Measurements from ENCODE around the gene ZNF579. TPM values are rescaled to one million over a fixed set of nuclear protein-coding genes. Genes with fewer than 3 reads are reported as not detected.

Gene ZNF579
- total and polyA plus RNA-seq, 2 of the 13 experiments (the other 11 are each of a cell fraction or from before 2014, with no cell fraction given) = 2.1 to 2.9 TPM

- WGBS (ENCODE audit: low lambda C conversion rate) = 7% methylated on average over 7 of the region's 7 CpGs
- CTCF ChIA-PET (ENCODE audit: low intra/inter-chr PET ratio, low total read pairs) = no interaction called here
Measured at GRCh38 chr19:55550321-55550650, 30.4 kb downstream of the ZNF579 start.

More at GRCh38 chr19:55550321-55550650, 30.4 kb downstream of the ZNF579 start:
- no peak for DNase-seq (ENCODE audit: low spot score)
- H3K9ac ChIP-seq (ENCODE audit: insufficient read depth, low read depth, low read length) = peak overlapping the region; percentile 68; the same call in 1 of the 2 replicates
- no peak overlapping the region for H2AFZ ChIP-seq (ENCODE audit: low read length)
- H3K9me3 ChIP-seq (ENCODE audit: low read length) = no peaks in the 10 kb centered on the region
- no peaks in the 10 kb centered on the region for H4K20me1 ChIP-seq (ENCODE audit: insufficient read depth, low read length)
- peaks cover 79% of the 10 kb centered on the region for H3K4me1 ChIP-seq (ENCODE audit: insufficient read depth, low read length)
- no peak overlapping the region for H3K27ac ChIP-seq (ENCODE audit: extremely low read length, insufficient read depth, low read length)
- in situ Hi-C loops (cut with HindIII; ENCODE audit: extremely low pct_ligation_motif_present, low pct_unique_long_range_greater_than_20kb) = no loop called here
- no TSS peak for BruUV-seq (replicated peaks)
- H3K4me2 ChIP-seq (ENCODE audit: low read depth, low read length) = peak overlapping the region; percentile 97
- H3K79me2 ChIP-seq (ENCODE audit: insufficient read depth, low read length) = no peaks in the 10 kb centered on the region
- no peaks in the 10 kb centered on the region for H3K36me3 ChIP-seq (replicated peaks in 1 of 2; ENCODE audit: control insufficient read depth in 1 of 2, insufficient read depth in 2 of 2, low read length in 2 of 2)
- peak overlapping the region; percentile 55 to 80 (median 66) for H3K4me3 ChIP-seq (replicated peaks in 1 of 3; ENCODE audit: insufficient read depth in 1 of 3, low read depth in 2 of 3, low read length in 3 of 3)
- H3K27me3 ChIP-seq (ENCODE audit: control insufficient read depth in 1 of 2, insufficient read depth in 2 of 2, low read length in 2 of 2) = no peaks in the 10 kb centered on the region; a peak in 1 of 5 replicates
- intact Hi-C loops (cut with micrococcal nuclease; ENCODE audit: unreplicated experiment) = loop anchor here (10.0 kb wide), 1 partner anchor 55 kb away; the partner anchor contains the start of genes ZNF524 and ZNF865
- POLR2A ChIA-PET = interaction anchor here (0.8 to 1.3 kb wide), 7 partner anchors 9 to 341 kb away, joined by 3 to 13 read pairs (median 3); partner anchors contain the start of genes FIZ1, PTPRH, U2AF2 and UBE2S
- peak; percentile 15 for FAIRE-seq
- ATAC-seq = no peak
- TF ChIP-seq ZNF879 (CRISPR knock-in tag; IDR thresholded peaks at IDR 0.05) (no peak), CCAR2 (optimal IDR thresholded peaks at IDR 0.05; ENCODE audit: low read depth, low read length) (no peak), ZBTB8A (CRISPR knock-in tag; IDR thresholded peaks at IDR 0.05; ENCODE audit: borderline replicate concordance, low read depth) (no peak), ZFX (CRISPR knock-in tag; IDR thresholded peaks at IDR 0.05; ENCODE audit: low read depth) (0 out of 2 replicates have a peak, but pooled peaks have one; percentile 6), REPIN1 (CRISPR knock-in tag; IDR thresholded peaks at IDR 0.05; ENCODE audit: borderline replicate concordance, low read depth) (0 out of 2 replicates have a peak, but pooled peaks have one; percentile 95), CHCHD3 (CRISPR knock-in tag; IDR thresholded peaks at IDR 0.05) (no peak), ZNF687 (CRISPR knock-in tag; IDR thresholded peaks at IDR 0.05) (0 out of 2 replicates have a peak, but pooled peaks have one; percentile 1)
- TF ChIP-seq, protein P1, sequence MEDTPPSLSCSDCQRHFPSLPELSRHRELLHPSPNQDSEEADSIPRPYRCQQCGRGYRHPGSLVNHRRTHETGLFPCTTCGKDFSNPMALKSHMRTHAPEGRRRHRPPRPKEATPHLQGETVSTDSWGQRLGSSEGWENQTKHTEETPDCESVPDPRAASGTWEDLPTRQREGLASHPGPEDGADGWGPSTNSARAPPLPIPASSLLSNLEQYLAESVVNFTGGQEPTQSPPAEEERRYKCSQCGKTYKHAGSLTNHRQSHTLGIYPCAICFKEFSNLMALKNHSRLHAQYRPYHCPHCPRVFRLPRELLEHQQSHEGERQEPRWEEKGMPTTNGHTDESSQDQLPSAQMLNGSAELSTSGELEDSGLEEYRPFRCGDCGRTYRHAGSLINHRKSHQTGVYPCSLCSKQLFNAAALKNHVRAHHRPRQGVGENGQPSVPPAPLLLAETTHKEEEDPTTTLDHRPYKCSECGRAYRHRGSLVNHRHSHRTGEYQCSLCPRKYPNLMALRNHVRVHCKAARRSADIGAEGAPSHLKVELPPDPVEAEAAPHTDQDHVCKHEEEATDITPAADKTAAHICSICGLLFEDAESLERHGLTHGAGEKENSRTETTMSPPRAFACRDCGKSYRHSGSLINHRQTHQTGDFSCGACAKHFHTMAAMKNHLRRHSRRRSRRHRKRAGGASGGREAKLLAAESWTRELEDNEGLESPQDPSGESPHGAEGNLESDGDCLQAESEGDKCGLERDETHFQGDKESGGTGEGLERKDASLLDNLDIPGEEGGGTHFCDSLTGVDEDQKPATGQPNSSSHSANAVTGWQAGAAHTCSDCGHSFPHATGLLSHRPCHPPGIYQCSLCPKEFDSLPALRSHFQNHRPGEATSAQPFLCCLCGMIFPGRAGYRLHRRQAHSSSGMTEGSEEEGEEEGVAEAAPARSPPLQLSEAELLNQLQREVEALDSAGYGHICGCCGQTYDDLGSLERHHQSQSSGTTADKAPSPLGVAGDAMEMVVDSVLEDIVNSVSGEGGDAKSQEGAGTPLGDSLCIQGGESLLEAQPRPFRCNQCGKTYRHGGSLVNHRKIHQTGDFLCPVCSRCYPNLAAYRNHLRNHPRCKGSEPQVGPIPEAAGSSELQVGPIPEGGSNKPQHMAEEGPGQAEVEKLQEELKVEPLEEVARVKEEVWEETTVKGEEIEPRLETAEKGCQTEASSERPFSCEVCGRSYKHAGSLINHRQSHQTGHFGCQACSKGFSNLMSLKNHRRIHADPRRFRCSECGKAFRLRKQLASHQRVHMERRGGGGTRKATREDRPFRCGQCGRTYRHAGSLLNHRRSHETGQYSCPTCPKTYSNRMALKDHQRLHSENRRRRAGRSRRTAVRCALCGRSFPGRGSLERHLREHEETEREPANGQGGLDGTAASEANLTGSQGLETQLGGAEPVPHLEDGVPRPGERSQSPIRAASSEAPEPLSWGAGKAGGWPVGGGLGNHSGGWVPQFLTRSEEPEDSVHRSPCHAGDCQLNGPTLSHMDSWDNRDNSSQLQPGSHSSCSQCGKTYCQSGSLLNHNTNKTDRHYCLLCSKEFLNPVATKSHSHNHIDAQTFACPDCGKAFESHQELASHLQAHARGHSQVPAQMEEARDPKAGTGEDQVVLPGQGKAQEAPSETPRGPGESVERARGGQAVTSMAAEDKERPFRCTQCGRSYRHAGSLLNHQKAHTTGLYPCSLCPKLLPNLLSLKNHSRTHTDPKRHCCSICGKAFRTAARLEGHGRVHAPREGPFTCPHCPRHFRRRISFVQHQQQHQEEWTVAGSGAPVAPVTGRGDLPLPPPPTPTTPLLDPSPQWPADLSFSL (CRISPR knock-in tag; IDR thresholded peaks at IDR 0.05) = 0 out of 2 replicates have a peak, but pooled peaks have one; percentile 32
- TF ChIP-seq, protein P2, sequence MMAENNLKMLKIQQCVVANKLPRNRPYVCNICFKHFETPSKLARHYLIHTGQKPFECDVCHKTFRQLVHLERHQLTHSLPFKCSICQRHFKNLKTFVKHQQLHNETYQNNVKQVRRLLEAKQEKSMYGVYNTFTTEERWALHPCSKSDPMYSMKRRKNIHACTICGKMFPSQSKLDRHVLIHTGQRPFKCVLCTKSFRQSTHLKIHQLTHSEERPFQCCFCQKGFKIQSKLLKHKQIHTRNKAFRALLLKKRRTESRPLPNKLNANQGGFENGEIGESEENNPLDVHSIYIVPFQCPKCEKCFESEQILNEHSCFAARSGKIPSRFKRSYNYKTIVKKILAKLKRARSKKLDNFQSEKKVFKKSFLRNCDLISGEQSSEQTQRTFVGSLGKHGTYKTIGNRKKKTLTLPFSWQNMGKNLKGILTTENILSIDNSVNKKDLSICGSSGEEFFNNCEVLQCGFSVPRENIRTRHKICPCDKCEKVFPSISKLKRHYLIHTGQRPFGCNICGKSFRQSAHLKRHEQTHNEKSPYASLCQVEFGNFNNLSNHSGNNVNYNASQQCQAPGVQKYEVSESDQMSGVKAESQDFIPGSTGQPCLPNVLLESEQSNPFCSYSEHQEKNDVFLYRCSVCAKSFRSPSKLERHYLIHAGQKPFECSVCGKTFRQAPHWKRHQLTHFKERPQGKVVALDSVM (CRISPR knock-in tag; IDR thresholded peaks at IDR 0.05) = peak; percentile 11; the same call in 1 of the 2 replicates
